Tibial nerve (tissue), 4 donors: ENCODE results near the gene KRT16. TPM values are rescaled to one million over a fixed set of nuclear protein-coding genes. Genes with fewer than 3 reads are reported as not detected.

Experiments used
- DNase-seq, 2 donors: peaks; one replicate each; pipeline ENCODE4 v3.0.0-alpha.2; 2019; ENCODE audit warnings: low spot score in 2 of 2
- H3K27ac ChIP-seq, 4 donors: fragments of 200-600 bp; sonication (generic) in 3 of 4; one replicate each; pipeline ENCODE4 v1.5.1; 2017 to 2019; ENCODE audit warnings: mild to moderate bottlenecking in 1 of 4
- H3K27me3 ChIP-seq, 2 donors: fragments of 200-600 bp; sonication (generic) in 1 of 2; one replicate each; pipeline versions ENCODE4 v1.5.1 to v1.6.0; 2017 to 2019
- H3K36me3 ChIP-seq, 3 donors: fragments of 200-600 bp; sonication (generic); one replicate each; pipeline ENCODE4 v1.5.1; 2018 to 2019
- H3K4me1 ChIP-seq, 4 donors: fragments of 200-600 bp; sonication (generic) in 3 of 4; one replicate each; pipeline ENCODE4 v1.5.1; 2017 to 2019
- H3K4me3 ChIP-seq, 4 donors: fragments of 200-600 bp; sonication (generic) in 3 of 4; one replicate each; pipeline ENCODE4 v1.5.1; 2017 to 2019; ENCODE audit warnings: mild to moderate bottlenecking in 1 of 4, moderate library complexity in 1 of 4
- H3K9me3 ChIP-seq, 4 donors: fragments of 200-600 bp; sonication (generic) in 3 of 4; one replicate each; pipeline ENCODE4 v1.5.1; 2017 to 2019
- EP300 ChIP-seq, 2 donors: sonication (generic); formaldehyde crosslinking; IDR thresholded peaks; one replicate each; pipeline ENCODE4 v1.6.1; 2017; ENCODE audit warnings: antibody characterized with exemption in 2 of 2, mild to moderate bottlenecking in 1 of 2
- POLR2A ChIP-seq, 2 donors: fragments of 450-650 bp; IDR thresholded peaks; one replicate each; pipeline ENCODE4 v1.6.1; 2017; ENCODE audit warnings: antibody characterized with exemption in 2 of 2, mild to moderate bottlenecking in 2 of 2, moderate library complexity in 2 of 2
- WGBS, 2 donors: methylation state at CpG; one replicate each; pipeline ENCODE4 v1.1.5; 2018; 5-methylcytosine and 5-hydroxymethylcytosine counted together
- total RNA-seq, 4 donors: library from RNA; depleted of rRNA; stranded (reverse); fragments of >200 nt; gene quantifications; one replicate each; pipeline ENCODE4 v1.1.0, GENCODE V29; 2016
- TF ChIP-seq, protein P1 (sequence below), 5 experiments: fragments of 200-600 bp in 3 of 5; fragments of 450-650 bp in 2 of 5; sonication (generic) in 3 of 5; IDR thresholded peaks; one replicate each; pipeline ENCODE4 v1.5.1; 2016 to 2019; ENCODE audit warnings: antibody characterized with exemption in 5 of 5, mild to moderate bottlenecking in 3 of 5, moderate library complexity in 2 of 5

The KRT16 gene
- total RNA-seq, 4 donors from 2014 or later, result 2.4 to 12.6 (median 6.6) TPM; not detected in 1

DNA sequence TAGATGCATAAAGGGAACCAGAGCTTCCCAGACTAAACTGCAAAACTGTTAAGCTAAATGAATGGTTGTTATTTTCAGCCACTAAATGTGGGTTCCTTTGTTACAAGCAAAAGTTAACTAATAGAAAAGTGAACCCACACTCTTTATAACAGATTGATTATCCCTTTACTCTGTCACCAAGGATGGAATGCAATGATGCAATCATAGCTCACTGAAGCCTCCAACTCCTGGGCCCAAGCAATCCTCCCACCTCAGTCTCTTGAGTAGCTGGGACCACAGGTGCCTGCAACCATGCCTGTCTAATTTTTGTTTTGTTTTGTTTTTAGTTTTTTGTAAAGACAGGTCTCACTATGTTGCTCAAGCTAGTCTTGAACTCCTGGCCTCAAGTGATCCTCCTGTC, 47.2 kb downstream of the KRT16 start:
- no peaks in the 10 kb centered on the region for H3K9me3 ChIP-seq
- no peaks in the 10 kb centered on the region for H3K36me3 ChIP-seq
- no peaks in the 10 kb centered on the region for H3K4me1 ChIP-seq
- TF ChIP-seq, protein P1, sequence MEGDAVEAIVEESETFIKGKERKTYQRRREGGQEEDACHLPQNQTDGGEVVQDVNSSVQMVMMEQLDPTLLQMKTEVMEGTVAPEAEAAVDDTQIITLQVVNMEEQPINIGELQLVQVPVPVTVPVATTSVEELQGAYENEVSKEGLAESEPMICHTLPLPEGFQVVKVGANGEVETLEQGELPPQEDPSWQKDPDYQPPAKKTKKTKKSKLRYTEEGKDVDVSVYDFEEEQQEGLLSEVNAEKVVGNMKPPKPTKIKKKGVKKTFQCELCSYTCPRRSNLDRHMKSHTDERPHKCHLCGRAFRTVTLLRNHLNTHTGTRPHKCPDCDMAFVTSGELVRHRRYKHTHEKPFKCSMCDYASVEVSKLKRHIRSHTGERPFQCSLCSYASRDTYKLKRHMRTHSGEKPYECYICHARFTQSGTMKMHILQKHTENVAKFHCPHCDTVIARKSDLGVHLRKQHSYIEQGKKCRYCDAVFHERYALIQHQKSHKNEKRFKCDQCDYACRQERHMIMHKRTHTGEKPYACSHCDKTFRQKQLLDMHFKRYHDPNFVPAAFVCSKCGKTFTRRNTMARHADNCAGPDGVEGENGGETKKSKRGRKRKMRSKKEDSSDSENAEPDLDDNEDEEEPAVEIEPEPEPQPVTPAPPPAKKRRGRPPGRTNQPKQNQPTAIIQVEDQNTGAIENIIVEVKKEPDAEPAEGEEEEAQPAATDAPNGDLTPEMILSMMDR (IDR thresholded peaks at IDR 0.05), result no peak
- no peak for TF ChIP-seq EP300 (IDR thresholded peaks at IDR 0.05)
- TF ChIP-seq POLR2A (IDR thresholded peaks at IDR 0.05), result no peak
- no peaks in the 10 kb centered on the region for H3K27me3 ChIP-seq
- H3K4me3 ChIP-seq, result no peak overlapping the region
- H3K27ac ChIP-seq, result no peak overlapping the region
- no peak for DNase-seq

DNA sequence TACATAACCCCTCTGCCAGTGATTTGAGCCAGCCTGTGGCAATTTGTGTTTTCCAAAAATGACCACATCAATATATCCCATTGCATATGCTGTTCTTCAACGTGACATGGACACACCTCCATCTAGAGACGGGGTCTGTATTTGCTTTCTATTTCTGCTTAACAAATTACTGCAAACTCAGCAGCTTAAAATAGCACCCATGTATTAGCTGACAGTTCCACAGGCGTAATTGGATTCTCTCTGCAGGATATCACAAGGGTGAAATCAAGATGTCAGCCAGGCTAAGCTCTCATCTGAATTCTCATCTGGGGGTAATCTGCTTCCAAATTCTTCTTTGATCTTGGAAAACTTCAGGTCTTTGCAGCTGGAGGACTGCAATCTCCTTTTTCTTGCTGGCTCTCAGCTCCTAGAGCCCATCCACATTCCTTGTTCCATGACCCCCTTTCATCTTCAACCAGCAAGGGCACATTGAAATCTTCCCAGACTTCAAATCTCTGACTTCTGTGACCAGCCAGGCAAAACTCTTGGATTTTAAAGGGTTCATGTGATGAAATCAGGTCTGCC, 48.9 kb downstream of the KRT16 start:
- no peaks in the 10 kb centered on the region for H3K27me3 ChIP-seq

DNA sequence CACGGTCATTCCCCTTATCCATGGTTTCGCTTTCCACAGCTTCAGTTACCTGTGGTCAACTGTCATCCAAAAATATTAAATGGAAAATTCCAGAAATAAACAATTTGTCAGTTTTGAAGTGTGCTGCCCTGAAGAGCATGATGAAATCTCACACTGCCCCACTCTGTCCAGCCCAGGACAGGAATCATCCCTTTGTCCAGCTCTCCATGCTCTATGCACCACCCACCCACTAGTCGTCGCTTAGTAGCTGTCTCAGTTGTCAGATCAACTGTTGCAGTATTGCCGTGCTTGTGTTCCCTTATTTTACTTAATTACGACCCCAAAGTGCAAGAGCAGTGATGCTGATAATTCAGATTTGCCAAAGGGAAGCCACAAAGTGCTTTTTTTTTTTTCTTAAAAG, 51.0 kb downstream of the KRT16 start:
- WGBS, 2 donors, result 72 to 82% methylated on average over 6 of the region's 6 CpGs
- Histone ChIP-seq H3K36me3 (no peaks in the 10 kb centered on the region), H3K9me3 (no peaks in the 10 kb centered on the region), H3K27ac (no peak overlapping the region), H3K4me3 (no peak overlapping the region), H3K27me3 (no peaks in the 10 kb centered on the region), H3K4me1 (no peaks in the 10 kb centered on the region)
- TF ChIP-seq, protein P1 (IDR thresholded peaks at IDR 0.05), result no peak
- no peak for TF ChIP-seq EP300 (IDR thresholded peaks at IDR 0.05)
- no peak for DNase-seq

More for the DNA sequence above, 48.9 kb downstream of the KRT16 start:
- Histone ChIP-seq H3K27ac (no peak overlapping the region), H3K4me3 (no peak overlapping the region), H3K9me3 (no peaks in the 10 kb centered on the region), H3K4me1 (no peaks in the 10 kb centered on the region), H3K36me3 (no peaks in the 10 kb centered on the region)
- DNase-seq, result no peak
- WGBS, 2 donors, result 40 to 45% methylated on average over 3 of the region's 3 CpGs
- TF ChIP-seq POLR2A (IDR thresholded peaks at IDR 0.05), result no peak

Other genes with a start within 250 kb of the KRT16 start
- not detected for gene KRT33B, start 243.0 kb downstream of the KRT16 start, total RNA-seq
- gene KRT34, start 230.5 kb downstream of the KRT16 start, total RNA-seq, result not detected
- gene KRT31, start 215.2 kb downstream of the KRT16 start, total RNA-seq, result not detected
- gene KRT37, start 188.2 kb downstream of the KRT16 start, total RNA-seq, result not detected
- gene KRT38, start 171.8 kb downstream of the KRT16 start, total RNA-seq, result not detected
- under 1 TPM in 1 of 4 donors, not detected in 3; 0.21 TPM for gene KRT32, start 145.4 kb downstream of the KRT16 start, total RNA-seq
- not detected for gene KRT35, start 131.6 kb downstream of the KRT16 start, total RNA-seq
- under 1 TPM in 1 of 4 donors, not detected in 3; 0.42 TPM for gene KRT36, start 122.9 kb downstream of the KRT16 start, total RNA-seq
- gene KRT13, start 107.2 kb downstream of the KRT16 start, total RNA-seq, result under 1 TPM in 1 of 4 donors, not detected in 3; 0.42 TPM
- gene KRT15, start 93.9 kb downstream of the KRT16 start, total RNA-seq, result 1 to 10 TPM in 1 of 4 donors, under 1 TPM in 2, not detected in 1; 0.42 to 4.2 (median 0.78) TPM
- 1,000 to 10,000 TPM in 2 of 4 donors, 100 to 1,000 TPM in 1, 10 to 100 TPM in 1; 85.5 to 1,774 (median 1,323) TPM for gene KRT19, start 84.5 kb downstream of the KRT16 start, total RNA-seq
- not detected for gene KRT9, start 40.7 kb downstream of the KRT16 start, total RNA-seq
- 10 to 100 TPM in 3 of 4 donors, 1 to 10 TPM in 1; 8.4 to 57.8 (median 34.0) TPM for gene KRT14, start 25.9 kb downstream of the KRT16 start, total RNA-seq
- 1 to 10 TPM in 1 of 4 donors, not detected in 3; 1.5 TPM for gene KRT17, start 11.8 kb upstream of the KRT16 start, total RNA-seq
- gene EIF1, start 76.1 kb upstream of the KRT16 start, total RNA-seq, result 100 to 1,000 TPM; 172 to 458 (median 243) TPM
- gene GAST, start 99.6 kb upstream of the KRT16 start, total RNA-seq, result not detected
- 1 to 10 TPM in 1 of 4 donors, under 1 TPM in 1, not detected in 2; 0.98 to 1.8 TPM for gene HAP1, start 121.9 kb upstream of the KRT16 start, total RNA-seq
- 10 to 100 TPM; 42.9 to 57.7 (median 51.6) TPM for gene JUP, start 173.9 kb upstream of the KRT16 start, total RNA-seq
- 10 to 100 TPM; 14.7 to 23.9 (median 22.0) TPM for gene P3H4, start 199.2 kb upstream of the KRT16 start, total RNA-seq
- 100 to 1,000 TPM in 1 of 4 donors, 10 to 100 TPM in 3; 47.9 to 103 (median 77.4) TPM for gene FKBP10, start 200.2 kb upstream of the KRT16 start, total RNA-seq
- 10 to 100 TPM; 31.0 to 77.1 (median 33.0) TPM for gene NT5C3B, start 223.5 kb upstream of the KRT16 start, total RNA-seq
- not detected for gene KLHL10, start 225.1 kb upstream of the KRT16 start, total RNA-seq